ENCODE data around the gene DGKB.

DNA sequence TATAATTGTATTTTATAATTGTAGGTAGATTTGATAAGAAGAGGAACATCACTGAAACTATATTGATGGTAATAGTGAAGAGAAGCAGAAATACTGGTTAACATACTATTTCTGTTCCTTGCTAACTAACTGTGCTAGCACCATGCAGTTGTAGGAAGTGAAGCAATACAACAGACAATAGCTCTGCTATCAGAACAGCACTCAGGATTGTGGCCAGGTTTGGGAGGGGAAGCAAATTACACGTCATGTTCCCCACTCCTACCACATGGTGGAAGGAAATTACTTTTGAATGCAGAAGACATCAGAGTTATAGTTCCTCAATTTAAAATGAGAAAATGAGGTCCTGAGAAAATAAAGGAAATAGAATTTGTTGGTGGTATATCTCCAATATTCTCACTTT lies 151.1 kb downstream of the DGKB start:
- no peak for TF ChIP-seq CTCF (IDR thresholded peaks at IDR 0.05)
- TF ChIP-seq POLR2A (IDR thresholded peaks at IDR 0.05) = no peak

Data from ovary (tissue), 3 donors.